Stimulated activated CD8-positive, alpha-beta memory T cell treated with anti-CD3 and anti-CD28 coated beads, Interleukin-12 subunit alpha, Interleukin-12 subunit beta, amount 100 ng/mL, for 1 hour (primary cell): Measurements from ENCODE around the gene UBR3.
A peak's percentile ranks its signal among the peaks of the same experiment; 100 is the strongest.
"Not testable (repeated sequence)": the region's sequence is repeated elsewhere in the genome, so short reads cannot be mapped to it uniquely, and the experiment has no call there.

ENCODE experiments used
- DNase-seq: peaks from one replicate; pipeline ENCODE4 v3.0.0-alpha.2; 2020; ENCODE audit warnings: low read depth

UBR3 gene

GRCh38 chr2:169822036-169822435, 5.2 kb upstream of the UBR3 start:
- DNase-seq = no peak

- DNase-seq = no peak
Observed at GRCh38 chr2:169822785-169823392, 4.4 kb upstream of the UBR3 start.

GRCh38 chr2:169823996-169824372, 3.3 kb upstream of the UBR3 start:
- no peak for DNase-seq

- DNase-seq = peak; percentile 60
Observed at GRCh38 chr2:169824373-169825333, 2.6 kb upstream of the UBR3 start, which contains the start of gene METTL5. METTL5 (minus strand) TSS chr2:169824905; CDS start chr2:169824597, 308 bp downstream.

GRCh38 chr2:169828141-169828811, 1.0 kb downstream of the UBR3 start:
- DNase-seq = no peak

GRCh38 chr2:169834401-169834800, 7.1 kb downstream of the UBR3 start:
- DNase-seq = no peak

GRCh38 chr2:169838743-169839489, 11.7 kb downstream of the UBR3 start:
- no peak for DNase-seq

GRCh38 chr2:169839954-169840746, 12.9 kb downstream of the UBR3 start:
- no peak for DNase-seq

GRCh38 chr2:169840747-169841142, 13.5 kb downstream of the UBR3 start:
- DNase-seq = no peak

GRCh38 chr2:169841625-169842024, 14.4 kb downstream of the UBR3 start:
- DNase-seq = not testable (repeated sequence)

- no peak for DNase-seq
Observed at GRCh38 chr2:169845016-169845415, 17.8 kb downstream of the UBR3 start.

- DNase-seq = not testable (repeated sequence)
Observed at GRCh38 chr2:169848959-169849693, 21.9 kb downstream of the UBR3 start.

- no peak for DNase-seq
Observed at GRCh38 chr2:169849710-169850109, 22.5 kb downstream of the UBR3 start.

- no peak for DNase-seq
Observed at GRCh38 chr2:169853041-169853668, 25.9 kb downstream of the UBR3 start.

GRCh38 chr2:169855281-169856258, 28.3 kb downstream of the UBR3 start:
- DNase-seq = not testable (repeated sequence)

- no peak for DNase-seq
Observed at GRCh38 chr2:169859423-169859822, 32.2 kb downstream of the UBR3 start.

- no peak for DNase-seq
Observed at GRCh38 chr2:169860149-169860548, 32.9 kb downstream of the UBR3 start.

GRCh38 chr2:169862816-169863215, 35.6 kb downstream of the UBR3 start:
- DNase-seq = no peak

- DNase-seq = no peak
Observed at GRCh38 chr2:169865492-169865891, 38.2 kb downstream of the UBR3 start.
